NK-92 (cell line): ENCODE data around the gene FOXJ3.

ENCODE experiments used
- DNase-seq: peaks from one replicate; lab custom pipeline; 2025; ENCODE audit not compliant: unreplicated experiment; lab: John Stamatoyannopoulos, UW

Gene FOXJ3

GRCh38 chr1:42195841-42196240, 139.2 kb downstream of the FOXJ3 start:
- no peak for DNase-seq

DNA sequence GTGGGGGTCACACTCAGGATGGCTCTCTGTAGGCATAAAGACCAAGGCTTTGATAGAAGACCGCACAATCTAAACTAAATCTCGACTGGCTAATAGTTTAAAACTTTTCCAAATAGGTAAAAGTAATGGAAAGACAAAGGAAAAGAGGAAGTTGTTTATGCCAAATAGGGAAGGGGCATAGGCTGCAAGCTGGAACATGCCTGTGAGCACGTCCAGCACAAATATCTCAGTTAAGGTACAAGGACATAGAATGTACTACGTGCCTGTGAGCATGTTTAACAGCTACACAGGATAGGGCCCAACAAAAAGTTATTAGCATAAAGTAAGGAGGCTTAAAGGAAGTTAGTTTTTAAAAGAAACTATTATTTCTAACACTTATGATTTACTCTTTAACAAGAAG, 142.9 kb downstream of the FOXJ3 start:
- DNase-seq: no peak

DNA sequence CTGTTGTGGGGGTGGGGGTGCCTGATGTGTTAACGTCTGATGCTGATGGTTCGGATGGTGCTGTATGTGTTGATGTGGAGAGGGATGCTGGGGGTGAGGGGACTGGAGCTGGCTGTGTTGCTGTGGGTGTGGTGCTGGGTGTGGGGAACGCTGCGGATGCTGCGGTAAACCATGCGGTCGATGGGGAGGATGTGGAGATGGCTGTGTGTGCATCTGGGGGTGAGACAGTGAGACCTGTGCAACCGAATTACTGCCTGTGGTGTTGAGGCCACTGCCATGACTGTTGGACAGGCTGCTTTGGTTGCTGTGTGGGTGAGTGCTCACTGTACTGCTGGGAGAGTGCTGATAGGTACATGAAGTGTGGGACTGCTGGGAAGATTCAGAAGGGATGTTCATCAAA, 143.7 kb downstream of the FOXJ3 start:
- no peak for DNase-seq

DNA sequence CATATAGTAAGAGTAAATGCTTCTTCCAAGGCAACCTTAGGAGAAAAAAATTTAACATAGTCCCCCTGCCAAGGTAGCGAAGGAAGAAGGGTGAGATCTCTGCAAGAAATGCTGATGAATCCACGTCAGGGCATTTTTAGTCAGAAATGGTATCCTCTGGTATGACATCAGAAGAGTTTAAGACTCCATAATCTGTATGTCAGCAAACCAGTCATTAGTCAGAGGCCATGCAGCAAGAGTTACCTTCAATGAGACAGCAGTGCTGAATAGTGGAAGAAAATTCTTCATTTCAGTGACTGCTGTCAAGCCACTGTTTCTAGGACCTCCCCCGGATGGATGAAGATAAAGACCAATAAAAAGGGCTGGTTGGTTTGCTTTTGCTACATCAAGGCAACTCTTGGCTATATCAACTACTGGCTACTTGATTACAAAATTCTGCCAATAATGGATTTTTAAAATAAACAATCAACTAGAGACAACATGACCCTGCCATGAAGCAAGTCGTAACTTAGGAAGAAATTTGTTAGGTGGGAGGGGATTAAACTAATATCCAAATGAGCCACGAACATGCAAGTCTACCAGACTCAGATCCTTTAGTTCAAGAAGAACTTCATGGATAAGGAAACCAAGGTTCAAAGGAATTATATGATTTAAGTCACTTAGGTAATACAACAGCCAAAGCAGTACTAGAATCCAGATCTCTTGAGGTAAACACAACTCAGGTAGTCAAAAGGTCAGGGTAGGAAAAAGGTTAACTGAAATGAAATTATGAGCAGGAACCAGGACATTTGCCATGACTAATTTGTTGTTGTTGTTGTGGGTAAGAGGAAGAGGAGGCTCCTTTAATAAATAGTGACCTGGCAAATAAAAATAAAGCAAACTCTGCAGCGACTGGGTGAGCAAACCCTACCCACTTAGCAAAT, 144.8 kb downstream of the FOXJ3 start:
- DNase-seq: no peak

DNA sequence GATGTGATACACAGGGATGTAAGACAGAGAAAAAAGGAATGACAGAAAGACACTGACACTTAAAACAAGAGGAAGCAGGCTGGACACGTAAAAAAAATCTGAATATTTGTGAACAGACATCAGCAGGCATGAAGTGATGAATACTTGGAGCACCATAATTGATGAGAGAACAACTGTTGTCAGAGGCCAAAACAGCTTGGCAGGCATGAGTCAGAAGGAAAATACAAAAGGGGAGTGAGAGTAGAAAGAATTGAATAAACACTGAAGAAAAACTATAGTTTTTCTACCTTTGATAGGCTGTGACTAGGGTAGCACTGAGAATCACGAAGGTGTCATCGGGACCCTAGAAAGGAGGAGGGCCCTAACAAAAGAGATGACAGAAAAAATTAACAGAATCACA, 148.9 kb downstream of the FOXJ3 start:
- no peak for DNase-seq

GRCh38 chr1:42184616-42185015, 150.4 kb downstream of the FOXJ3 start:
- DNase-seq: no peak

DNA sequence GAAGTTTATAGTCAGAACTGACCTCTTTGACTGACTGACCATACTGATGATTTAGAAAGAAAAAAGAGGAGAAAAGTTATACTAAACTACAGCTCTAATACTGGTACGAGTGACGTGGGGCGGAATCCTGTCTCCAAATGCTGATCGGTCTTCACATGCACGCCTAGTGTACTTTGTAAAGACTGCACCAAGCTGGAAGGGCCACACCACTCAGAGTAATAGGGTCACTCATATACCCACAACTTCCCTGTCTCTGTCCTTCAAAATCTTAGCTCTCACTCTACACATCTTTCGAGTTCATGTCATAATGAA, 151.1 kb downstream of the FOXJ3 start:
- no peak for DNase-seq

GRCh38 chr1:42183210-42183956, 151.7 kb downstream of the FOXJ3 start:
- DNase-seq: no peak

- DNase-seq: no peak
Observed at GRCh38 chr1:42181687-42182086, 153.3 kb downstream of the FOXJ3 start.

- no peak for DNase-seq
Observed at GRCh38 chr1:42179900-42180329, 155.1 kb downstream of the FOXJ3 start.

DNA sequence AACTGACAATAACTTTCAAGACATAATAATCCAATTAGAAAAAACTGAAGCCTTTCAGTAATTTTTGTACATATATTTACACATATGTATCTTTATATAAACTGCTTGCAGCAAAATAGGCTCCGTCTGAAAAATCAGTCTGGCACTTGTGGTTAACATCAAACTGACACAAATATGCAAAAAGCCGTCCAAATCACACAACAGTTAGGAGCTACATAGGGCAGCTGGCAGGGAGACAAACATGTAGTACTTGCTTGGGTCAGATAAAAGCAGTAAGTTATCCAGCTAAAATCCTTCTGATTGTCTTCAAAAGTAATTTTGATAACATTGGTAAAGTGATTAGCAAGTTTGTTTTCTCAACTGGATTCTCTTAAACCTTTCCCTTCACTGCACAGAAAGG, 155.8 kb downstream of the FOXJ3 start:
- DNase-seq: no peak

DNA sequence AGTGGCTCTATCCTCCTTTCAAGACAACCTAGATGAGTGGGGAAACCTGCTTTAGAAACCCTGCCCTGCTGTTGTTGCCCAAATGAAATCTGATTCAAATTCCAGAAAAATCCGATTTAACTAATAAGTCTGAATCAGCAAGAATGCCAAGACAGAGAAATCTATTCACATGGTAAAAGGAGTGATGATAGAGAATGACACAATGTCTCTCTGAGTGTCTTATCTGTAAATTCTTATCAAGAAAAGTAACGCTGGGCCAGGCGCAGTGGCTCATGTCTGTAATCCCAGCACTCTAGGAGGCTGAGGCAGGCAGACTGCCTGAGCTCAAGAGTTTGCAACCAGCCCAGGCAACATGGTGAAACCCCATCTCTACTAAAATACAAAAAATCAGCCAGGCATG, 156.8 kb downstream of the FOXJ3 start:
- no peak for DNase-seq

DNA sequence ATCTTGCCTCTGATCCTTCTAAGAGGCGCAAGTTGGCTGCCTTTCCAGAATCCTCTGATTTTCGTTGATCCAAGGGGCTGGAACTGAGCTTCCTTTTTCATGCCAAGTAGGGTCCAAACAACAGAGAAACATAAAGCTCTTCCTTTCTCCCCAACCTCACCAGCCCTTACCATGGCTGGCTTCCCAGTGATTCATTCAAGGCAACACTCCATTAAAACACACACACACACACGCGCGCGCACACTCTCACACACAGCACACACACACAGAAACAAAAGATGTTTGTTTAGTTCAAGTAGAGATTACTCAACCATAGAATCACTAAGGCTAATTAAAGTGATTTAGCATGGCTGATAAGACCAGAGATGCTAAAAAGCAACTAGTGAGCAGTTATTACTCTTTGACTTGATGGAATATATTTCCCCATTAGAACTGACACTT, 157.5 kb downstream of the FOXJ3 start:
- no peak for DNase-seq

GRCh38 chr1:42176902-42177519, 158.0 kb downstream of the FOXJ3 start:
- DNase-seq: no peak

- DNase-seq: no peak
Observed at GRCh38 chr1:42175314-42176054, 159.6 kb downstream of the FOXJ3 start.

DNA sequence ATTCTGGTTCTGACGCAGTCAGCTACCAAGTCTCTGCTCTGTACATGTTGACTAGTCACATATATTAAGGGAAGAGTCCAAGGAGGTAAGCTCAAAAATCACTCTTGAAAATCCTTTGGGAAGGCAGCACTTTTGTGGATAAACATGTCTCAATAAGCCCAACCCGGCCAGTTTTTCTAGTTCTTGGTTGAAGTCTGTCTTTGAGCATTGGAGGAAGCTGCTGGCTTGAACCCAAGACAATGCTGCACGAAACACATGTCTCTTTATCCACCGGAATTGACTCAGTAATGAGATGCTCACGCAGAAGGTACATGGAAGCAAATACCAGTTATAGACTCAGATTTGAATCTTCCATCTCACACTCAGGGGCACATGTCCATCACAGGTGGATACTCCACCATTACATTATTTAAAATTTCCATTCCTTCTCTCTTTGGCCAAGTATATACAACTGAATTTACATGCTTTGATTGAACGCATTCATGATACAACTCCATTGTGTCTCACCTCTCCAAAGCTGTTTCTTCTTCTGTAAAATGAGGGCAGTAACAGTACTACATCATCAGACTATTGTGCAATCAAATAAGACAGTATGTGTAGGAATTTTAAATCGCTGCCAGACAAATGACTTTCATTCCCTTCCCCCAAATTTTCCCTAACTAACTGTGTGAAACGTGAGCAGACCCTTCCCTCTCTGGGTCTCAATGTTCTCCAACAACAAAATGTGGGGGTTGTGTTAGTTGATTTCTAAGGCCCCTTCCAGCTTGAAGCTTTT, 160.9 kb downstream of the FOXJ3 start:
- no peak for DNase-seq

- DNase-seq: no peak
Observed at GRCh38 chr1:42173155-42173933, 161.7 kb downstream of the FOXJ3 start.

GRCh38 chr1:42172381-42173133, 162.5 kb downstream of the FOXJ3 start:
- DNase-seq: no peak

DNA sequence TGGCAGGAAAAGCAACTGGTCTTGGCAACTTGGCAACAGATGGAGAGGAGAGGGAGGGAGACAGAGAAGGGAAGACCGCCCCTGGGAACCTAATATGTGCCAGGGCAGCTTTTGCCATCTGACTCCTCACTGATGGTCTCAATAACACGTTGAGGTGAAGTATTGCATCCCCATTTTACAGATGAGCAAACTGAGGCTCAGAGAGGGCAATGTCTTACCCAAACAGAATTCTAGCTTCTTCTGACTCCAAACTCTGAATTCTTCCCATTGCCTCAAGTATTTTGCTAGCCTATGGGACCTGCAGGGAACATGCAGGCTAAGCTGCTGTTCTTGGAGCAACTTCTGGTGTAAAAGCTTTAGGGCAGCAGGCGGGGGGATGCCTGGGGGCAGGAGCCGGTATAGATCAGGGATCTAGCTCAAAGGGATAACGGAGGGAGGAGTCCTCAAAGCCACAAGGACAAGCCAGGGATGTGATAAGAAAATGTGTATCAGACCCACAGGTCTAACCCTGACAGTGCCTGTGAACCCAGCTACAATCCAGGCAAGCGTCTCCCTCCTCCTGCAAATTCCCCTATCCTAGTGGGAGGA, 163.3 kb downstream of the FOXJ3 start:
- DNase-seq: no peak
